HepG2 (cell line): Measurements from ENCODE around the gene R3HDM4. TPM values are rescaled to one million over a fixed set of nuclear protein-coding genes. Genes with fewer than 3 reads are reported as not detected.

Experiments used
- BHLHE40 ChIP-seq: IDR thresholded peaks from 2 replicates; pipeline ENCODE4 v1.6.1; 2011; ENCODE audit warnings: low read length, improper control_type of control experiment
- CHCHD3 ChIP-seq: sonication (generic); formaldehyde crosslinking; IDR thresholded peaks from 2 replicates; pipeline ENCODE4 v1.8.0; 2022; ENCODE audit warnings: mild to moderate bottlenecking, missing genetic modification reagents, moderate library complexity
- CREB1 ChIP-seq, 2 experiments: fragments of 450-650 bp in 1 of 2; IDR thresholded peaks; 2 replicates each; pipeline ENCODE4 v1.6.1; 2016 to 2017; ENCODE audit warnings: control low read depth in 1 of 2, mild to moderate bottlenecking in 1 of 2, missing compliant biosample characterization in 1 of 2, missing genetic modification characterization in 1 of 2
- EHMT2 ChIP-seq: fragments of 200-600 bp; sonication (generic); IDR thresholded peaks from 2 replicates; pipeline ENCODE4 v1.7.0; 2017; ENCODE audit warnings: antibody characterized with exemption, low read depth, low read length, borderline replicate concordance
- FOXC1 ChIP-seq: sonication (generic); formaldehyde crosslinking; IDR thresholded peaks from 2 replicates; pipeline ENCODE4 v1.8.0; 2022; ENCODE audit warnings: mild to moderate bottlenecking, missing genetic modification reagents, borderline replicate concordance
- HCFC1 ChIP-seq: fragments of 150-350 bp; IDR thresholded peaks from 2 replicates; pipeline ENCODE4 v1.6.1; 2014; ENCODE audit warnings: low read depth, low read length
- HDAC6 ChIP-seq: fragments of 200-600 bp; sonication (generic); IDR thresholded peaks from 2 replicates; pipeline ENCODE4 v1.7.0; 2017; ENCODE audit warnings: mild to moderate bottlenecking, antibody characterized with exemption, low read length, low read depth
- MXD4 ChIP-seq: IDR thresholded peaks from 2 replicates; pipeline ENCODE4 v1.6.1; 2016; ENCODE audit warnings: mild to moderate bottlenecking, missing biosample characterization, missing genetic modification reagents
- SUZ12 ChIP-seq: fragments of 150-350 bp; IDR thresholded peaks from 2 replicates; pipeline ENCODE4 v1.6.1; 2014; ENCODE audit warnings: low read depth, low read length
- SYNCRIP ChIP-seq: fragments of 200-400 bp; formaldehyde crosslinking; IDR thresholded peaks from 2 replicates; pipeline ENCODE4 v1.6.1; 2018; ENCODE audit warnings: mild to moderate bottlenecking, low read depth, low read length; ENCODE audit not compliant: insufficient read depth
- ZBTB42 ChIP-seq: sonication (generic); formaldehyde crosslinking; IDR thresholded peaks from 2 replicates; pipeline ENCODE4 v1.5.0; 2020; ENCODE audit warnings: mild to moderate bottlenecking, missing genetic modification reagents
- ZNF180 ChIP-seq: sonication (generic); formaldehyde crosslinking; IDR thresholded peaks from 2 replicates; pipeline ENCODE4 v1.4.0; 2020; ENCODE audit warnings: low read depth, missing genetic modification reagents, borderline replicate concordance
- ZNF224 ChIP-seq: sonication (generic); formaldehyde crosslinking; IDR thresholded peaks from 2 replicates; pipeline ENCODE4 v1.5.0; 2020; ENCODE audit warnings: mild to moderate bottlenecking, missing genetic modification reagents
- ZNF354B ChIP-seq: sonication (generic); formaldehyde crosslinking; IDR thresholded peaks from 2 replicates; pipeline ENCODE4 v1.8.0; 2022; ENCODE audit warnings: mild to moderate bottlenecking, missing genetic modification reagents
- ZNF530 ChIP-seq: sonication (generic); formaldehyde crosslinking; IDR thresholded peaks from 2 replicates; pipeline ENCODE4 v1.5.0; 2020; ENCODE audit warnings: low read depth, mild to moderate bottlenecking, missing genetic modification reagents
- ZNF570 ChIP-seq: sonication (generic); formaldehyde crosslinking; IDR thresholded peaks from 2 replicates; pipeline ENCODE4 v1.4.0; 2020; ENCODE audit warnings: mild to moderate bottlenecking, missing genetic modification reagents, borderline replicate concordance
- ZSCAN21 ChIP-seq: sonication (generic); formaldehyde crosslinking; IDR thresholded peaks from 2 replicates; pipeline ENCODE4 v1.8.0; 2022; ENCODE audit warnings: mild to moderate bottlenecking, missing genetic modification reagents, moderate library complexity, borderline replicate concordance
- polyA plus RNA-seq, 8 experiments: library from polyadenylated mRNA; depleted of rRNA in 3 of 8; stranded (reverse) in 7 of 8; unstranded in 1 of 8; fragments of >200 nt; fragmentation: Illumina TruSeq in 4 of 8; extraction: Trizol in 4 of 8; gene quantifications; 2 replicates each; pipeline versions ENCODE4 v1.2.1 to v1.2.3, GENCODE V29; 2011 to 2016; ENCODE audit warnings: low read depth in 4 of 8, missing spikeins in 1 of 8, mixed read lengths in 1 of 8; ENCODE audit not compliant: insufficient read depth in 1 of 8
- total RNA-seq, 5 experiments: library from RNA; depleted of rRNA; stranded (reverse); fragments of >200 nt; fragmentation: Illumina TruSeq; extraction: Trizol; gene quantifications; 2 replicates each; pipeline ENCODE4 v1.2.3, GENCODE V29; 2016; ENCODE audit warnings: low read depth in 1 of 5
- TF ChIP-seq, protein P1 (sequence below): sonication (generic); formaldehyde crosslinking; IDR thresholded peaks from 2 replicates; pipeline ENCODE4 v1.5.1; 2020; ENCODE audit warnings: mild to moderate bottlenecking, missing genetic modification reagents, moderate library complexity
- TF ChIP-seq, protein P2 (sequence below): sonication (generic); formaldehyde crosslinking; IDR thresholded peaks from 2 replicates; pipeline ENCODE4 v1.8.1; 2022; ENCODE audit warnings: mild to moderate bottlenecking, missing genetic modification reagents
- TF ChIP-seq, protein P3 (sequence below): sonication (generic); formaldehyde crosslinking; IDR thresholded peaks from 2 replicates; pipeline ENCODE4 v1.5.0; 2020; ENCODE audit warnings: missing genetic modification reagents, mild to moderate bottlenecking, borderline replicate concordance
- TF ChIP-seq, protein P4 (sequence below): sonication (generic); formaldehyde crosslinking; IDR thresholded peaks from 2 replicates; pipeline ENCODE4 v1.4.0; 2020; ENCODE audit warnings: missing genetic modification reagents, mild to moderate bottlenecking, borderline replicate concordance
- TF ChIP-seq, protein P5 (sequence below): sonication (generic); formaldehyde crosslinking; IDR thresholded peaks from 2 replicates; pipeline ENCODE4 v1.4.0; 2020; ENCODE audit warnings: missing genetic modification reagents
- TF ChIP-seq, protein P6 (sequence below): sonication (generic); formaldehyde crosslinking; IDR thresholded peaks from 2 replicates; pipeline ENCODE4 v1.8.1; 2023; ENCODE audit warnings: missing genetic modification reagents, mild to moderate bottlenecking, borderline replicate concordance

Gene R3HDM4
- total and polyA plus RNA-seq, 2 of the 13 experiments (the other 11 are each of a cell fraction or from before 2014, with no cell fraction given) = 26.2 to 26.9 TPM

DNA sequence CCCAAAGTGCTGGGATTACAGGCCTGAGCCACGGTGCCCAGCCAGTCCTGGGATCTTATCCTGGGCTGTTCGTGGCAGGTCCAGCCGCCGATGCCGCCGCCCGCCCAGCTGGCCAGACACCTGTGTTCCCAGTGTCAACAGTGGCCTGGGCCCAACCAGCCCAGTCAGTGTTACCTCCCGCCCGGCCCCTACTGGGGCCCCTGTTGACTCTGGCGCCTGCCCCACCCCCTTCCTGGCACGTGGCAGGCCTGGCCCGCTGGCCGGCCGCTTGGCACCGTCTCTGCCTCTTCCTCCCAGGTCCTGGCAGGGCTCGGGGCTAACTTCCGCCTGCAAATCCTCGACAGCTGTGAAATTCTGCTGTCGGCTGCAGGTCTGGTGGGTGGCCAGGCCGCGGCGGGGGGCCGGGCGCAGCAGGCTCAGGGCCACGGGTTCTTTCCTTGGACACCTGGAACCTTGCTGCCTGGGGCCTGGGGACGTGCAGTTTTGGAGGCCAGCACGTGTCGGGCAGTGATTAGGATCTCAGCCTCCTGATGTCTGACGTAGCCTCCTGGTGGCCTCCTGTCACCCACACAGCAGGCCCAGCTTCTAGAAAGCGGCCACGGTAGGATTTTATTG lies 22.0 kb upstream of the R3HDM4 start (continued):
- TF ChIP-seq, protein P1, sequence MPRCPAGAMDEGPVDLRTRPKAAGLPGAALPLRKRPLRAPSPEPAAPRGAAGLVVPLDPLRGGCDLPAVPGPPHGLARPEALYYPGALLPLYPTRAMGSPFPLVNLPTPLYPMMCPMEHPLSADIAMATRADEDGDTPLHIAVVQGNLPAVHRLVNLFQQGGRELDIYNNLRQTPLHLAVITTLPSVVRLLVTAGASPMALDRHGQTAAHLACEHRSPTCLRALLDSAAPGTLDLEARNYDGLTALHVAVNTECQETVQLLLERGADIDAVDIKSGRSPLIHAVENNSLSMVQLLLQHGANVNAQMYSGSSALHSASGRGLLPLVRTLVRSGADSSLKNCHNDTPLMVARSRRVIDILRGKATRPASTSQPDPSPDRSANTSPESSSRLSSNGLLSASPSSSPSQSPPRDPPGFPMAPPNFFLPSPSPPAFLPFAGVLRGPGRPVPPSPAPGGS = peak; percentile 90
- peak; percentile 98 for TF ChIP-seq MXD4
- TF ChIP-seq, protein P2, sequence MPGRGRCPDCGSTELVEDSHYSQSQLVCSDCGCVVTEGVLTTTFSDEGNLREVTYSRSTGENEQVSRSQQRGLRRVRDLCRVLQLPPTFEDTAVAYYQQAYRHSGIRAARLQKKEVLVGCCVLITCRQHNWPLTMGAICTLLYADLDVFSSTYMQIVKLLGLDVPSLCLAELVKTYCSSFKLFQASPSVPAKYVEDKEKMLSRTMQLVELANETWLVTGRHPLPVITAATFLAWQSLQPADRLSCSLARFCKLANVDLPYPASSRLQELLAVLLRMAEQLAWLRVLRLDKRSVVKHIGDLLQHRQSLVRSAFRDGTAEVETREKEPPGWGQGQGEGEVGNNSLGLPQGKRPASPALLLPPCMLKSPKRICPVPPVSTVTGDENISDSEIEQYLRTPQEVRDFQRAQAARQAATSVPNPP (CRISPR knock-in tag) = 0 out of 2 replicates have a peak, but pooled peaks have one; percentile 67
- TF ChIP-seq ZNF530 (CRISPR knock-in tag) = no peak
- peak; percentile 69; the same call in 1 of the 2 replicates for TF ChIP-seq ZSCAN21 (CRISPR knock-in tag)
- no peak for TF ChIP-seq CHCHD3
- TF ChIP-seq, protein P3, sequence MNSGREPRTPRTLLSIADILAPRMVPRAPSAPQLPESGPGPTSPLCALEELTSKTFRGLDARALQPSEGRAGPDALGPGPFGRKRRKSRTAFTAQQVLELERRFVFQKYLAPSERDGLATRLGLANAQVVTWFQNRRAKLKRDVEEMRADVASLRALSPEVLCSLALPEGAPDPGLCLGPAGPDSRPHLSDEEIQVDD (CRISPR knock-in tag) = peak; percentile 35; the same call in 1 of the 2 replicates
- TF ChIP-seq ZNF180 (CRISPR knock-in tag) = no peak
- TF ChIP-seq, protein P4, sequence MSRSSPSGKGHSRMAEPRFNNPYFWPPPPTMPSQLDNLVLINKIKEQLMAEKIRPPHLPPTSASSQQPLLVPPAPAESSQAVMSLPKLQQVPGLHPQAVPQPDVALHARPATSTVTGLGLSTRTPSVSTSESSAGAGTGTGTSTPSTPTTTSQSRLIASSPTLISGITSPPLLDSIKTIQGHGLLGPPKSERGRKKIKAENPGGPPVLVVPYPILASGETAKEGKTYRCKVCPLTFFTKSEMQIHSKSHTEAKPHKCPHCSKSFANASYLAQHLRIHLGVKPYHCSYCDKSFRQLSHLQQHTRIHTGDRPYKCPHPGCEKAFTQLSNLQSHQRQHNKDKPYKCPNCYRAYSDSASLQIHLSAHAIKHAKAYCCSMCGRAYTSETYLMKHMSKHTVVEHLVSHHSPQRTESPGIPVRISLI (CRISPR knock-in tag) = peak; percentile 52; the same call in 1 of the 2 replicates
- no peak for TF ChIP-seq ZBTB42 (CRISPR knock-in tag)
- peak; percentile 91; the same call in 1 of the 2 replicates for TF ChIP-seq ZNF354B
- TF ChIP-seq ZNF224 (CRISPR knock-in tag) = no peak
- TF ChIP-seq, protein P5, sequence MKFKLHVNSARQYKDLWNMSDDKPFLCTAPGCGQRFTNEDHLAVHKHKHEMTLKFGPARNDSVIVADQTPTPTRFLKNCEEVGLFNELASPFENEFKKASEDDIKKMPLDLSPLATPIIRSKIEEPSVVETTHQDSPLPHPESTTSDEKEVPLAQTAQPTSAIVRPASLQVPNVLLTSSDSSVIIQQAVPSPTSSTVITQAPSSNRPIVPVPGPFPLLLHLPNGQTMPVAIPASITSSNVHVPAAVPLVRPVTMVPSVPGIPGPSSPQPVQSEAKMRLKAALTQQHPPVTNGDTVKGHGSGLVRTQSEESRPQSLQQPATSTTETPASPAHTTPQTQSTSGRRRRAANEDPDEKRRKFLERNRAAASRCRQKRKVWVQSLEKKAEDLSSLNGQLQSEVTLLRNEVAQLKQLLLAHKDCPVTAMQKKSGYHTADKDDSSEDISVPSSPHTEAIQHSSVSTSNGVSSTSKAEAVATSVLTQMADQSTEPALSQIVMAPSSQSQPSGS (CRISPR knock-in tag) = peak; percentile 75; the same call in 1 of the 2 replicates
- TF ChIP-seq BHLHE40 = peak; percentile 95
- no peak for TF ChIP-seq FOXC1 (CRISPR knock-in tag)
- no peak for TF ChIP-seq CREB1 (IDR thresholded peaks at IDR 0.05)
- no peak for TF ChIP-seq CREB1 (CRISPR knock-in tag; IDR thresholded peaks at IDR 0.05)
- TF ChIP-seq EHMT2 = no peak
- TF ChIP-seq SUZ12 = no peak
- no peak for TF ChIP-seq ZNF570 (CRISPR knock-in tag)
- TF ChIP-seq HDAC6 = no peak
- TF ChIP-seq, protein P6, sequence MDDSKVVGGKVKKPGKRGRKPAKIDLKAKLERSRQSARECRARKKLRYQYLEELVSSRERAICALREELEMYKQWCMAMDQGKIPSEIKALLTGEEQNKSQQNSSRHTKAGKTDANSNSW = peak; percentile 54; the same call in 1 of the 2 replicates
- TF ChIP-seq HCFC1 = no peak
- TF ChIP-seq SYNCRIP = no peak
